Measurements from ENCODE around the gene FADS2. TPM values are rescaled to one million over a fixed set of nuclear protein-coding genes. Genes with fewer than 3 reads are reported as not detected.

The FADS2 gene
- polyA plus RNA-seq, 1 donor (not counting 4 experiments of a cell fraction or from before 2014, with no cell fraction given) = 196 TPM

- no peak for DNase-seq (ENCODE audit: low read depth, low spot score)
- H3K9ac ChIP-seq (ENCODE audit: control insufficient read depth, extremely low read depth, insufficient read depth, low read length) = peak within 1 kb of the TSS; percentile 86
- no peaks in the 10 kb centered on the region for H3K9me3 ChIP-seq (ENCODE audit: control insufficient read depth, low read depth, low read length)
- no peaks in the 10 kb centered on the region for H4K20me1 ChIP-seq (ENCODE audit: control insufficient read depth, extremely low read depth, insufficient read depth, low read length)
- no peaks in the 10 kb centered on the region for H3K9me1 ChIP-seq (ENCODE audit: control insufficient read depth, extremely low read depth, insufficient read depth, low read length)
- H3K79me2 ChIP-seq (ENCODE audit: control insufficient read depth, insufficient read depth, low read length) = no peaks in the 10 kb centered on the region
- H3K4me3 ChIP-seq (ENCODE audit: control insufficient read depth in 2 of 3, extremely low read depth in 1 of 3, insufficient read depth in 2 of 3, low read depth in 1 of 3, low read length in 3 of 3) = peak within 1 kb of the TSS; percentile 42 to 76 (median 70)
- H2AFZ ChIP-seq (ENCODE audit: control insufficient read depth, low read length) = peak within 1 kb of the TSS; percentile 70
- dilution Hi-C loops (cut with MboI; ENCODE audit: extremely low pct_ligation_motif_present, low sequenced_read_pairs) = no loop called here
- no peaks in the 10 kb centered on the region for H3K27me3 ChIP-seq (ENCODE audit: control insufficient read depth, extremely low read depth, insufficient read depth, low read length)
- peak within 1 kb of the TSS; percentile 95 for H3K4me2 ChIP-seq (ENCODE audit: control insufficient read depth, extremely low read depth, insufficient read depth, low read depth, low read length)
- peak within 1 kb of the TSS; percentile 72 for H3K27ac ChIP-seq (ENCODE audit: control insufficient read depth, insufficient read depth, low read length)
- FAIRE-seq = no peak
- peaks cover 0 to 7% of the 10 kb centered on the region in 2 experiments for H3K36me3 ChIP-seq (ENCODE audit: control insufficient read depth in 2 of 2, extremely low read depth in 1 of 2, insufficient read depth in 2 of 2, low read length in 2 of 2)
- H3K4me1 ChIP-seq (ENCODE audit: control insufficient read depth, extremely low read depth, insufficient read depth, low read length) = peaks cover 40% of the 10 kb centered on the region
- TF ChIP-seq EZH2 (IDR thresholded peaks at IDR 0.05; ENCODE audit: low read length) = no peak
- TF ChIP-seq CTCF (optimal IDR thresholded peaks at IDR 0.05 in 1 of 3, IDR thresholded peaks at IDR 0.05 in 1 of 3, conservative IDR thresholded peaks at IDR 0.05 in 1 of 3; ENCODE audit: extremely low read depth in 1 of 3, insufficient read depth in 2 of 3, low read length in 3 of 3) = peak; percentile 29 to 63 (median 41)
These were observed 11.2 kb upstream of the FADS2 start, which contains the start of gene FADS1 for GRCh38 chr11:61816736-61817455. TSS of gene FADS1 (minus strand) at chr11:61817003. CDS start at chr11:61816929, 74 bp downstream.

GRCh38 chr11:61817471-61818202 is 10.5 kb upstream of the FADS2 start:
- H3K9me3 ChIP-seq (ENCODE audit: control insufficient read depth, low read depth, low read length) = no peaks in the 10 kb centered on the region
- H3K4me2 ChIP-seq (ENCODE audit: control insufficient read depth, extremely low read depth, insufficient read depth, low read depth, low read length) = peak overlapping the region; percentile 95
- no peak for FAIRE-seq
- no peaks in the 10 kb centered on the region for H3K79me2 ChIP-seq (ENCODE audit: control insufficient read depth, insufficient read depth, low read length)
- H4K20me1 ChIP-seq (ENCODE audit: control insufficient read depth, extremely low read depth, insufficient read depth, low read length) = no peaks in the 10 kb centered on the region
- no peak for DNase-seq (ENCODE audit: low read depth, low spot score)
- H3K27me3 ChIP-seq (ENCODE audit: control insufficient read depth, extremely low read depth, insufficient read depth, low read length) = no peaks in the 10 kb centered on the region
- no peak overlapping the region for H2AFZ ChIP-seq (ENCODE audit: control insufficient read depth, low read length)
- H3K9ac ChIP-seq (ENCODE audit: control insufficient read depth, extremely low read depth, insufficient read depth, low read length) = peak overlapping the region; percentile 86
- H3K27ac ChIP-seq (ENCODE audit: control insufficient read depth, insufficient read depth, low read length) = no peak overlapping the region
- H3K36me3 ChIP-seq (ENCODE audit: control insufficient read depth in 2 of 2, extremely low read depth in 1 of 2, insufficient read depth in 2 of 2, low read length in 2 of 2) = no peaks in the 10 kb centered on the region
- TF ChIP-seq CTCF (optimal IDR thresholded peaks at IDR 0.05 in 1 of 3, IDR thresholded peaks at IDR 0.05 in 1 of 3, conservative IDR thresholded peaks at IDR 0.05 in 1 of 3; ENCODE audit: extremely low read depth in 1 of 3, insufficient read depth in 2 of 3, low read length in 3 of 3) (no peak), EZH2 (IDR thresholded peaks at IDR 0.05; ENCODE audit: low read length) (no peak)
- H3K4me3 ChIP-seq (ENCODE audit: control insufficient read depth in 2 of 3, extremely low read depth in 1 of 3, insufficient read depth in 2 of 3, low read depth in 1 of 3, low read length in 3 of 3) = peak overlapping the region; percentile 42 to 76 (median 70)
- peaks cover 40% of the 10 kb centered on the region for H3K4me1 ChIP-seq (ENCODE audit: control insufficient read depth, extremely low read depth, insufficient read depth, low read length)
- H3K9me1 ChIP-seq (ENCODE audit: control insufficient read depth, extremely low read depth, insufficient read depth, low read length) = no peaks in the 10 kb centered on the region
- dilution Hi-C loops (cut with MboI; ENCODE audit: extremely low pct_ligation_motif_present, low sequenced_read_pairs) = no loop called here
